ENCODE data around the gene PIP5KL1.

PIP5KL1 gene

GRCh38 chr9:127947841-127948710, 17.5 kb upstream of the PIP5KL1 start:
- no peak for DNase-seq (ENCODE audit: low read depth)

DNA sequence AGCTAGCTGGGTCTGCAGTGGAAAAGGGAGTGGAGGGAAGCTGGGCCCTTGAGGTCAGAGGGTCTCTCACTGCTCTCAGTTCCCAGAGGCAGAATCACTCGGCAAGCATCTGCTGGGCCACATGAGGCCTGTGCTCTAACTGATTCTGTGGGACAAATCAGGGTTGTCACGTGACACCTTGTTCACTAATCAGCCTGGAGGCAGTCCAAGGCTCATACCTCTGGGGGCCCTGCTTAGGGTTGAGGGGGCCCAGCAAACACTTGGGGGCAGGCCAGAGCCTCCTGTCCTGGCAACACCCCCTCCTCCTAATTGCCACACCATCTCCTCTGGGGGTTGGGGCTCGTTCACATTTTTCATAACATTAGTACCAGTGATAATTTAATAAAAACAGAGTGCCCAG, 16.2 kb upstream of the PIP5KL1 start:
- no peak for DNase-seq (ENCODE audit: low read depth)

GRCh38 chr9:127945942-127946341, 15.4 kb upstream of the PIP5KL1 start:
- no peak for DNase-seq (ENCODE audit: low read depth)

GRCh38 chr9:127945338-127945737, 14.8 kb upstream of the PIP5KL1 start:
- DNase-seq (ENCODE audit: low read depth): no peak

GRCh38 chr9:127944586-127945218, 14.1 kb upstream of the PIP5KL1 start:
- DNase-seq (ENCODE audit: low read depth): no peak

- peak; percentile 74 for DNase-seq (ENCODE audit: low read depth)
Observed at GRCh38 chr9:127943731-127944144, 13.2 kb upstream of the PIP5KL1 start.

GRCh38 chr9:127943011-127943662, 12.6 kb upstream of the PIP5KL1 start:
- DNase-seq (ENCODE audit: low read depth): no peak

- DNase-seq (ENCODE audit: low read depth): no peak
Observed at GRCh38 chr9:127942216-127943010, 11.8 kb upstream of the PIP5KL1 start.

DNA sequence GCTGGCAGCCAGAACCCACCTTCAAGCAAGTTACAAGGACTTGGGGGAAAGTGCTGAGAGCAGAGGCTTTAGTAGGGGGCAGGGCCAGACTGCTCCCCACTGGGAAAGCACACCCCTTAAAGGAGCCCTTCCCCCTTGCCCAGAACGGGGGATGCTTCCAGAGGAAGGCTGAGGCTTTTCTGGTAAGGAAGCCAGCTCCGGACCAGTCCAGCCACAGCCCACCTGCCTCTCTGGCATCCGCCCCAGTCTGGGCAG, 11.3 kb upstream of the PIP5KL1 start:
- DNase-seq (ENCODE audit: low read depth): no peak

DNA sequence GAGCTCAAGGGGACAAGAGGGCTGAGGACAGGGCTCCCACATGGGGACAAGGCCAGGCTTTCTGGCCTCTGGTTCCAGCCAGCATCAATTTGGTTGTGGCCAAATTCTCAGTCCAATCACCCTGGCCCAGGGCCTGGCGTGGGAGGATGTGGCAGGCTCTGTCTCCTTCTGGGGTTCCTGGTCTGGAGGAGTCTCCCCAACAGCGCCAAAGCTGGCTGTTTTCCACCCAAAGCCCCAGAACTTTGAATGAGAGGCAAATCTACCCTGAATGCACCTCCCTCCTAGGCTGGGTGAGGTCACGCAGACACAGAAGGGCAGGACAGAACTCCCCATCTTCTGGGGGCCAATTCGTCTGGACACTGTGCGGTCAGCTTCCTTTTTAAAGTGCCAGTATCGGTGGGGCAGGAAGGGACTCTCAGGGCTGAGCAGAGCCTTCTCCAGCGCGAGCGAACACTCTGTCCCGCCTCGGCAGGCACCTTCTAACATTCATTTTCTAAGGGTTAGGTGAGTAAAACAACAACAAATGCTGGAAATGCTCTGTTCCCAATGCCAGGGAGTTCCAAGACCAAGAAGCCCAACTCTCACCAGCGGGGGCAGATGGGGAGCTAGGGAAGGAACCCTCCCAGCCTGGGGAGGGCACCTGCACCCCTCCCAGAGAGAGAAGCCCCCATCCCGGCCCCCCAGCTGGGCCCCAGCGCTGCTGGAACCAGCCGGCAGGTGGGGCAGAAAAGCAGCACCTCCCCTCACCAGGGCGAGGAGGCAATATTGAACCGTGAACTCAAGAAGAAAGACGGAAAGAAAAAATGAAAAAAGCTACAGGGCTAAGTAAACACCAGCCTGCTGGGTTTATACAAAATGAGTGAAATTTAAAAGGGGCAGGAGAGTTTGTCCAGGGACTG, 10.7 kb upstream of the PIP5KL1 start:
- no peak for DNase-seq (ENCODE audit: low read depth)

DNA sequence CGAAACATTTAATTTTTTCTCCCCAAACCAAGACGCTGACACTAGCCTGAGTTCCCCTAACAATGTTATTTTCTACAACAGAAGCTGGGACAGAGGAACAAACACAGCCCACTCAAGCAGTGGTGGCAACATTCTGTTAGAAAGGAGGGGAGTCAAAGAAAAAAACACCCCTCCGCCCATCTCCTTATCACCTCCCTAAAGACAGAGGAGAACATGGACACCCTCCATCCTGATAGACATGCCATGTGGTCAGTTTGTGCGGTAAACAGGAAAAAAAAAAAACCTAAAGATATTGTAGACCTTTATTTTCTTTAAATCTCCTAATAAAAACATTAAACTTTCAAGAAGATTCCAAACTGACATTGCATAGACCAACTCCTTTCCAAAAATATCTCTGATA, 10.0 kb upstream of the PIP5KL1 start:
- DNase-seq (ENCODE audit: low read depth): no peak

DNA sequence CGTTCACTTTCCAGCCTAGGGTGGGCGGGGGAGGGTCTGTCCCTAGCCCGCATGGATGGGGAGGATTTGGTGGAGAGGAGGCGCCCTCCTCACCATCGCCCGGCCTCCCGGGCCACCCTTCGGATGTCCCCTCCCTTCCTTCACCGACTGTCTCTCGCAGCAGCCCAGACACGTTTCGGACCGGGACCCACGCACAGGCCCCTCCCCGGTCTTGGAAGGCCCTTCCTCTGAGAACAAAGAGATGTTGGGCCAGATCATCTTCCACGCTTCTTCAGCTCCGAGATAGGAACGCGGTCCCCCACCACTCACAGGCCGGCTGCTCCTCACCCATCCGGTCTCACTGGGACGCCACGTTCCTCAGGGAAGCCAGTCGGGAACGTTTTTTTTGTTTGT, 7.7 kb upstream of the PIP5KL1 start:
- DNase-seq (ENCODE audit: low read depth): no peak

DNA sequence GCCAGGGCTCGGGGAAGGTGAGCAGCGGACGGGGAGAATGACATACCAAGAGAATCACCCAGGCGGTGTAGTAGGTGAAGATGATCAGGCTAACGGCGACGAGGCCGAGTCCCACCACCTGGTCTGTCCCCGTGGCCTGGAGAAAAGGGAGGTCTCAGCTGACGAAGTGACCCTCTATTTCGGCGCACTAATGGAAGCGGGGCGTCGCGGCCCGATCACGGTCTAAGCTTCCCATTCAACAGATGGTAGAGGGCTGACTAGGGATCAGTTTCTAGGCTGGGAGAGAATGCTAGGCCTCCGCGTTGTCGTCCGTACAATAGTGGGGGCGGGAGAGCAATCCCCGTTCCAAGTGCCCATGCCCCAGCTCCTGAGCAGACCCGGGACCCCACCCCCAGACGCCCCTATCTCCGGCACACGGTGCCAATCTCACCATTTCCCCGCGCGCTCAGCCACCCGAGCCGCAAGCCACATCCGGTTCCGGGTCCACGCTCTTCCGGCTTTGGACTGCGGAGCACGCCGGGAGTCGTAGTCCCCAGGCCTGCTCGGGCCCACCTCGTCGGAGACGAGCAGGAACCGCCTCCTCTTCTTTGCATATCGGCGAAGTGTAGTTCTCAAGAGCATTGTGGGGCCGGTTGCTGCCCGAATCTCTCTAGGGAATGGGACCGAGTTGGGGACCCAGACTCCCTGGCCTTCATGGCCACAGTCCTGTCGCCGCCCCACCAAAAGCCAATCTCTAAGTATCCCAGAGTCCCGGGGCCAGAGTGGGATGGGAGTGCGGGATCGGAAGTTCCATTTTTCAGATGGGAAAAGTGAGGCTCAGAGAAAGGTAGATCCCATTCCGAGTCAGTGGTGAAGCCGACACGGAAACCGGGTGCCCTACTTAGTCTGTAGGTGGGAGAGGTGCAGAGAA, 7.1 kb upstream of the PIP5KL1 start, which contains the start of gene DPM2:
Gene DPM2 (minus strand): TSS at position 467 of the 910 bp plus-strand sequence. CDS start 34 bp downstream, at position 433.
- DNase-seq (ENCODE audit: low read depth): peak; percentile 83

- no peak for DNase-seq (ENCODE audit: low read depth)
Observed at GRCh38 chr9:127937056-127937387, 6.4 kb upstream of the PIP5KL1 start.

DNA sequence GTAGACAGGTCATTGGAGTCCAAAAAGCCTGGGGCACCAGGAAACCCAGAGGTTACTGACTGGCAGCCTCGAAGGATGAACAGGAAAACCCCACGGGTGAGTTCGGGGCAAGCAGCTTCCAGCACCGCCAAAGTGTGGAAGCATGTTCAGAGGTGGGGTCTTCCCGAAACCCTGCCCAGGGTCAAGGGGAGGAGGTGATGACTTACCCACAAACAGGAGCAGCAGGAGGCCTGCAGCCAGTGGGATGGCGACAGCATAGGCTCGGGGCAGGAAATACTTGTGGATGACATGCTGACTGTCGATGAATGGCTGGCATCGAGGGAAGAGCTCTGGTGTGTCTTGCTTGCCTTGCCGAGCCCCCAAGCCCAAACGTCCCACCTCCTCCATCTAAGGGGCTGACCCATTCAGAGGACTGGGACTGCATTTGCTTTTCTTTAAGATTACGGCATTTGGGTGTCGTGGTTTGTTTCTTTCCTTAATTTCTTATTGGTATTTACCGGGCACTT, 5.8 kb upstream of the PIP5KL1 start:
- no peak for DNase-seq (ENCODE audit: low read depth)

DNA sequence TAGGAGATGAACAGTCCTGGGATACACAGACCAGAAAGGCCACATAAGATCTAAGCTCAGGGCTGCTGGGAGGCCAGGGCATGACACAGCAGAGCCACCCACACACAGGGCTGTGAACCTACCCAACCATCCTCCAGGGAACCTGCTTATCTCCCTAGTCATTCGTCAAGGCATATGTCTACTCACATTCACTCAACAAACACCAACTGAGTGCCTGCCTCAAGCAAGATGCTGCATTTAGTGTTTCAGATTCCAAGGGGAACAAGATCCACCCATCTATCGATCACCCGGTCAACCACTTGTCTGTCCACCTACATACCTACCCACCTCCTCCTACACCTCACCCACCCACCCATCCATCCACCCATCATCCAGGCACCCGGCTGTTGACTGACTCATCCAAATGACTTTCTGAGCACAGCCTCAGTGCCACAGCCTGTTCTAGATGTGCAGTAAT, 5.2 kb upstream of the PIP5KL1 start:
- DNase-seq (ENCODE audit: low read depth): no peak

GRCh38 chr9:127934986-127935385, 4.4 kb upstream of the PIP5KL1 start:
- DNase-seq (ENCODE audit: low read depth): no peak

DNA sequence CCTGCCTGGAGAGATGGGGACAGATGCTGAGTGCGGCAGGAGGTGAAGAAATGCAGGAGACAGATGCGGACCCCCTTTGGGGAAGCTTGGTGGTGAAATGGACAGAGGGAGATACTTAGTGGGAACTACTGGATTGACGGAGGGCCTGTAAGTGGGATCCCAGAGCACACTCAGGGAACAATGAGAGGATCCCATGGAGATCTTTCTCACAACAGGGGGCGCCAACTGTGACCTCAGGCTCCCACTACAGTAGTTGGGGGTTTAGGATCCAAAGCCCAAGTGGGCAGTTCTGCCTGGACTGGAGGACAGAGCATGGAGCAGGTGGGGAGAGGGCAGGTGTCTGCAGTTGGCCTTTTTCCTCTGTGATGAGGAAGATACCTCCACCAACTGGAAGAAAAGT, 3.7 kb upstream of the PIP5KL1 start:
- no peak for DNase-seq (ENCODE audit: low read depth)

DNA sequence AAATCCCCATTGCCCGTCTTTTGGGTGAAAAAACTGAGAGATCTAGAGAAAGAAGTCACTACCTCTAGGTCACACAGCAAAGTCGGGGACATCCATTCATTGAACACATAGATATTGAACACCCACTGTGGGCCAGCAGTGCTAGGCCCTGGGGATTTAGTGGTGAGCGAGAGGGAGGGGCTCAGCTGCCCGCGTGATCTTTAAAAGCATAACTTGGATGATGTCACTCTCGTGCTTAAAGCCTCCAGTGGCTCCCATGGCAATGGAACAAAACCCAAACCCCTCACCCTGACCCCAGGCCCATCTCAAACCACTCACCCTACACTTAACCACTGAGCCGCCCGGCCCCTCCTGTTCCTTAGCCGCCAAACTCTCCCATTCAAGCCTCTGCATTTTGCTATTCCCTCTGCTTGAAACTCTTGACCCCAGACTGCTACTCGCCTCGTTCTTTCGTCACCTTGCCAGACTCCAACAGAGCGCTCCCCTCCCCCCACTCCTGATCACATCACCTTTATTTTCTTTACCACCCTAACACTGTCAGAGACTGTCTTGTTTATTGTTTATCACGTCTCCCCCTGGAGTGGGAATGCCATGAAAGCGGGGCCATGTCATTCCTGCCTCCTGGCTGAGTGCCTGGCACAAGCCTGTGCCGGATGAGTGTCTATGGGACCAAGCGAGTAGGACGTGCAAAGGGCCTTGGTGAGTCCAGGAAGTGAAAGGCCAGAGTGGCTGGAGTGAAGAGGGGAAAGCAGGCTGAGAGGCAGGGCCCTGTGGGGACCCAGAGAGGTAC, 710 bp upstream of the PIP5KL1 start:
- no peak for DNase-seq (ENCODE audit: low read depth)

Data from activated T-cell treated with anti-CD3 and anti-CD28 coated beads for 24 hours (primary cell).